ENCODE data around the gene ASCC3.

- TF ChIP-seq CTCF (IDR thresholded peaks at IDR 0.05; ENCODE audit: extremely low read depth in 1 of 2, insufficient read depth in 1 of 2, low read depth in 1 of 2, low read length in 2 of 2) = no peak
- no peak for TF ChIP-seq POLR2A (IDR thresholded peaks at IDR 0.05; ENCODE audit: low read depth, low read length)
- no peak for TF ChIP-seq FOS (IDR thresholded peaks at IDR 0.05; ENCODE audit: borderline replicate concordance, insufficient read depth, low read length)
- TF ChIP-seq GATA2 (IDR thresholded peaks at IDR 0.05; ENCODE audit: insufficient read depth, insufficient read length, low read depth, low read length) = no peak
- TF ChIP-seq EZH2 (IDR thresholded peaks at IDR 0.05; ENCODE audit: borderline replicate concordance, low read depth, low read length, severe bottlenecking) = no peak
- TF ChIP-seq POLR2AphosphoS5 (IDR thresholded peaks at IDR 0.05; ENCODE audit: insufficient read depth, low read depth, low read length) = no peak
Observed at GRCh38 chr6:100685747-100686146, 195.4 kb downstream of the ASCC3 start.
